ENCODE data around the gene ZCCHC4. TPM values are rescaled to one million over a fixed set of nuclear protein-coding genes. Genes with fewer than 3 reads are reported as not detected.

ZCCHC4 gene
- polyA plus RNA-seq, 2 of the 4 experiments (the other 2 are of a cell fraction): 5.2 to 10.2 TPM

GRCh38 chr4:25291158-25291733 lies 21.3 kb upstream of the ZCCHC4 start:
- WGBS (ENCODE audit: missing lambda C conversion rate): 70% methylated on average over 12 of the region's 12 CpGs
- H3K4me3 ChIP-seq: no peak overlapping the region
- no peak for ATAC-seq
- TF ChIP-seq CEBPB (IDR thresholded peaks at IDR 0.05) (peak in 1 of 2 experiments; percentile 45; a peak in 2 of 4 replicates), SMC3 (IDR thresholded peaks at IDR 0.05) (no peak)
- no peaks in the 10 kb centered on the region for H3K4me1 ChIP-seq
- ChIA-PET POLR2A (no interaction called here), CTCF (no interaction called here)
- H3K27ac ChIP-seq: no peak overlapping the region
- no peak overlapping the region for H3K4me2 ChIP-seq
- no peak for DNase-seq (ENCODE audit: low read depth in 1 of 2, low spot score in 1 of 2)
- H3K9me3 ChIP-seq: no peaks in the 10 kb centered on the region
- FAIRE-seq: no peak

GRCh38 chr4:25297528-25298242 lies 14.9 kb upstream of the ZCCHC4 start:
- Histone ChIP-seq H3K4me1 (no peaks in the 10 kb centered on the region), H3K4me3 (no peak overlapping the region), H3K27ac (no peak overlapping the region), H3K4me2 (no peak overlapping the region), H3K9me3 (no peaks in the 10 kb centered on the region)
- no peak for TF ChIP-seq REST (IDR thresholded peaks at IDR 0.05)
- no peak for TF ChIP-seq EHF (CRISPR knock-in tag; IDR thresholded peaks at IDR 0.05)
- CTCF ChIA-PET: interaction anchor here (2.7 kb wide), 1 partner anchor 15 kb away, joined by 20 read pairs; the partner anchor contains the start of gene ZCCHC4
- POLR2A ChIA-PET: no interaction called here
- ATAC-seq: no peak
- WGBS (ENCODE audit: missing lambda C conversion rate): 39% methylated on average over 5 of the region's 5 CpGs
- no peak for FAIRE-seq
- DNase-seq (ENCODE audit: low read depth in 1 of 2, low spot score in 1 of 2): no peak

GRCh38 chr4:25299476-25300203 lies 12.9 kb upstream of the ZCCHC4 start:
- DNase-seq (ENCODE audit: low read depth in 1 of 2, low spot score in 1 of 2): no peak
- WGBS (ENCODE audit: missing lambda C conversion rate): 4% methylated on average over 10 of the region's 10 CpGs
- H3K27ac ChIP-seq: no peak overlapping the region
- H3K4me1 ChIP-seq: no peaks in the 10 kb centered on the region
- no peak overlapping the region for H3K4me3 ChIP-seq
- ChIA-PET CTCF (interaction anchor here (2.7 kb wide), 1 partner anchor 13 kb away, joined by 20 read pairs; the partner anchor contains the start of gene ZCCHC4), POLR2A (interaction anchor here (1.6 kb wide), 1 partner anchor 13 kb away, joined by 5 read pairs; the partner anchor contains the start of gene ZCCHC4)
- FAIRE-seq: no peak
- no peak for ATAC-seq
- H3K4me2 ChIP-seq: peak overlapping the region; percentile 37; the same call in 2 of the 3 replicates
- no peaks in the 10 kb centered on the region for H3K9me3 ChIP-seq
- no peak for TF ChIP-seq HEYL (CRISPR knock-in tag; IDR thresholded peaks at IDR 0.05)

- no peak for DNase-seq (ENCODE audit: low read depth in 1 of 2, low spot score in 1 of 2)
- Histone ChIP-seq H3K27ac (no peak overlapping the region), H3K9me3 (no peaks in the 10 kb centered on the region), H3K4me1 (no peaks in the 10 kb centered on the region), H3K4me3 (no peak overlapping the region), H3K4me2 (no peak overlapping the region)
- ATAC-seq: no peak
- 52% methylated on average over 4 of the region's 4 CpGs for WGBS (ENCODE audit: missing lambda C conversion rate)
- TF ChIP-seq E2F6 (IDR thresholded peaks at IDR 0.05; ENCODE audit: borderline replicate concordance, low read depth) (no peak), HOXB13 (CRISPR knock-in tag; IDR thresholded peaks at IDR 0.05; ENCODE audit: low read depth) (no peak), CBX2 (IDR thresholded peaks at IDR 0.05; ENCODE audit: borderline replicate concordance, low read depth) (no peak), RFX5 (IDR thresholded peaks at IDR 0.05) (no peak), NR3C1 (IDR thresholded peaks at IDR 0.05) (no peak), MAFK (IDR thresholded peaks at IDR 0.05; ENCODE audit: partially characterized antibody) (no peak), NPAS2 (CRISPR knock-in tag; IDR thresholded peaks at IDR 0.05; ENCODE audit: borderline replicate concordance) (no peak), CHD4 (IDR thresholded peaks at IDR 0.05; ENCODE audit: borderline replicate concordance) (no peak), HES2 (IDR thresholded peaks at IDR 0.05) (no peak), BCL3 (IDR thresholded peaks at IDR 0.05) (no peak), EHMT2 (IDR thresholded peaks at IDR 0.05; ENCODE audit: low read depth) (no peak), USF2 (IDR thresholded peaks at IDR 0.05) (no peak), HEYL (CRISPR knock-in tag; IDR thresholded peaks at IDR 0.05) (no peak), FOSB (CRISPR knock-in tag; IDR thresholded peaks at IDR 0.05) (no peak), POLR2A (IDR thresholded peaks at IDR 0.05; ENCODE audit: low read length) (no peak), SREBF2 (IDR thresholded peaks at IDR 0.05) (no peak)
- FAIRE-seq: no peak
- CTCF ChIA-PET: interaction anchor here (0.6 kb wide), 1 partner anchor 42 kb away, joined by 3 read pairs; no protein-coding TSS in a partner anchor
- POLR2A ChIA-PET: no interaction called here
Measured at GRCh38 chr4:25301471-25301870, 11.1 kb upstream of the ZCCHC4 start.
